Glomerular endothelial cell (primary cell): ENCODE measurements around the gene DCAF11. TPM values are rescaled to one million over a fixed set of nuclear protein-coding genes. Genes with fewer than 3 reads are reported as not detected.

Experiments
- DNase-seq: peaks from one replicate; pipeline ENCODE4 v3.0.0-alpha.2; 2011; ENCODE audit warnings: low read depth, low spot score; ENCODE audit errors: extremely low read depth
- total RNA-seq: library from RNA; depleted of rRNA; stranded (reverse); fragments of >200 nt; gene quantifications from 2 replicates; pipeline ENCODE4 v1.2.3, GENCODE V29; 2015

Gene DCAF11
- total RNA-seq, 1 donor from 2014 or later, result 36.4 TPM

- no peak for DNase-seq
Observed at GRCh38 chr14:24137529-24138395, 23.2 kb downstream of the DCAF11 start.

GRCh38 chr14:24138396-24139271 lies 24.1 kb downstream of the DCAF11 start:
- DNase-seq, result no peak

GRCh38 chr14:24139272-24139934 lies 24.8 kb downstream of the DCAF11 start:
- no peak for DNase-seq

GRCh38 chr14:24141097-24141880 lies 26.7 kb downstream of the DCAF11 start, which contains the start of gene EMC9:
Gene EMC9 (minus strand): TSS chr14:24141591. CDS start chr14:24141304, 287 bp downstream.
- peak; percentile 90 for DNase-seq

- DNase-seq, result no peak
Observed at GRCh38 chr14:24143511-24143910, 28.9 kb downstream of the DCAF11 start.

GRCh38 chr14:24144451-24144850 lies 29.9 kb downstream of the DCAF11 start:
- no peak for DNase-seq

- DNase-seq, result no peak
Observed at GRCh38 chr14:24145219-24145618, 30.6 kb downstream of the DCAF11 start.

- DNase-seq, result peak; percentile 16
Observed at GRCh38 chr14:24145690-24146452, 31.3 kb downstream of the DCAF11 start.

- peak; percentile 65 for DNase-seq
Observed at GRCh38 chr14:24146453-24146977, 31.9 kb downstream of the DCAF11 start, which contains the start of gene PSME2. Gene PSME2 (minus strand): TSS chr14:24146610. CDS start chr14:24146581, 29 bp downstream.

GRCh38 chr14:24146978-24147760 lies 32.6 kb downstream of the DCAF11 start, which contains the start of gene RNF31:
Gene RNF31 (plus strand): TSS chr14:24147498. CDS start chr14:24147699, 201 bp downstream.
- peak; percentile 71 for DNase-seq

- no peak for DNase-seq
Observed at GRCh38 chr14:24147761-24148428, 33.3 kb downstream of the DCAF11 start.

- DNase-seq, result no peak
Observed at GRCh38 chr14:24149302-24149969, 34.9 kb downstream of the DCAF11 start.

- DNase-seq, result no peak
Observed at GRCh38 chr14:24150061-24150460, 35.5 kb downstream of the DCAF11 start.

GRCh38 chr14:24150567-24150966 lies 36.0 kb downstream of the DCAF11 start:
- DNase-seq, result no peak

GRCh38 chr14:24150993-24151392 lies 36.4 kb downstream of the DCAF11 start:
- no peak for DNase-seq

- no peak for DNase-seq
Observed at GRCh38 chr14:24151404-24152080, 37.0 kb downstream of the DCAF11 start.
